GM12878 (cell line): Measurements from ENCODE around the gene NECTIN1. TPM values are rescaled to one million over a fixed set of nuclear protein-coding genes. Genes with fewer than 3 reads are reported as not detected.

Experiments
- ATAC-seq: fragments of 200-7000 bp; cut with Tn5 transposase; 3 replicates; pipeline ENCODE4 v1.9.1; 2020; ENCODE audit warnings: mild to moderate bottlenecking, moderate library complexity
- BruUV-seq: library from RNA; stranded (reverse); fragments of 400-500 nt; replicated peaks from 2 replicates; lab custom pipeline; 2021; lab: Mats Ljungman, UMichigan
- CTCF ChIA-PET: fragments of 300-600 bp; sonication (Branson Sonifier 250); formaldehyde crosslinking; extraction: SDS; loops from one replicate; lab custom pipeline; 2021; ENCODE audit warnings: inconsistent platforms; lab: Yijun Ruan, JAX
- POLR2A ChIA-PET: fragments of 350-600 bp; formaldehyde crosslinking; extraction: SDS; loops from one replicate; lab custom pipeline; 2021; ENCODE audit warnings: inconsistent platforms; lab: Charles Lee
- RAD21 ChIA-PET: fragments of 300-600 bp; sonication (Branson Sonifier 250); formaldehyde crosslinking; loops from one replicate; lab custom pipeline; 2023; ENCODE audit warnings: antibody characterized with exemption; ENCODE audit not compliant: unreplicated experiment; lab: Charles Lee
- SMC1A ChIA-PET: fragments of 300-600 bp; sonication (Branson Sonifier 250); formaldehyde crosslinking; loops from one replicate; lab custom pipeline; 2023; ENCODE audit not compliant: unreplicated experiment, uncharacterized antibody; lab: Charles Lee
- DNase-seq: peaks from one replicate; pipeline ENCODE4 v3.0.0-alpha.2; 2011; ENCODE audit warnings: low read depth, low spot score
- FAIRE-seq: peaks from 3 replicates; lab custom pipeline; 2011; peaks lifted over from hg19 to GRCh38; lab: Jason Lieb, UNC
- H2AFZ ChIP-seq: 2 replicates; pipeline ENCODE4 v1.6.0; 2011; ENCODE audit warnings: low read depth, low read length, control low read depth; ENCODE audit not compliant: control insufficient read depth
- H3K27ac ChIP-seq: 2 replicates; pipeline ENCODE4 v1.5.1; 2011; ENCODE audit warnings: control low read depth; ENCODE audit not compliant: control insufficient read depth, insufficient read depth
- H3K27me3 ChIP-seq, 2 experiments: replicated peaks in 1 of 2; 2 replicates each; pipeline versions ENCODE4 v1.6.0 to v1.6.1; 2011; ENCODE audit warnings: low read length in 1 of 2; ENCODE audit not compliant: control insufficient read depth in 2 of 2, insufficient read depth in 2 of 2
- H3K36me3 ChIP-seq, 2 experiments: 2 replicates each; pipeline ENCODE4 v1.5.1; 2011; ENCODE audit warnings: low read length in 1 of 2; ENCODE audit not compliant: control insufficient read depth in 2 of 2, insufficient read depth in 2 of 2
- H3K4me1 ChIP-seq: 2 replicates; pipeline ENCODE4 v1.6.1; 2011; ENCODE audit warnings: mild to moderate bottlenecking, low read length, moderate library complexity, mixed read lengths; ENCODE audit not compliant: control insufficient read depth, insufficient read depth
- H3K4me2 ChIP-seq: 2 replicates; pipeline ENCODE4 v1.6.0; 2011; ENCODE audit warnings: control low read depth; ENCODE audit not compliant: control insufficient read depth, insufficient read depth
- H3K4me3 ChIP-seq: fragments of 200-600 bp; sonication (generic); 2 replicates; pipeline ENCODE4 v1.5.1; 2016
- H3K79me2 ChIP-seq: 2 replicates; pipeline ENCODE4 v1.6.0; 2011; ENCODE audit warnings: low read length; ENCODE audit not compliant: control insufficient read depth, insufficient read depth
- H3K9ac ChIP-seq: 2 replicates; pipeline ENCODE4 v1.8.0; 2011; ENCODE audit warnings: low read length, control low read depth, mixed read lengths; ENCODE audit not compliant: control insufficient read depth, insufficient read depth
- H3K9me3 ChIP-seq: replicated peaks from 3 replicates; pipeline ENCODE4 v1.5.1; 2011; ENCODE audit warnings: mild to moderate bottlenecking, low read length; ENCODE audit not compliant: control insufficient read depth, insufficient read depth
- H4K20me1 ChIP-seq: 2 replicates; pipeline ENCODE4 v1.6.0; 2011; ENCODE audit not compliant: control insufficient read depth, insufficient read depth
- BHLHE40 ChIP-seq, 2 experiments: fragments of 450-650 bp in 1 of 2; IDR thresholded peaks; 2 replicates each; pipeline ENCODE4 v1.6.1; 2011 to 2017; ENCODE audit warnings: low read depth in 2 of 2, borderline replicate concordance in 1 of 2, improper control_type of control experiment in 1 of 2, low read length in 1 of 2, mild to moderate bottlenecking in 1 of 2
- CHD2 ChIP-seq: IDR thresholded peaks from 2 replicates; pipeline ENCODE4 v1.6.1; 2011; ENCODE audit warnings: low read depth, low read length, improper control_type of control experiment, borderline replicate concordance
- IKZF1 ChIP-seq: fragments of 450-650 bp; conservative IDR thresholded peaks from 2 replicates; pipeline ENCODE4 v1.6.1; 2017; ENCODE audit warnings: antibody characterized with exemption, mild to moderate bottlenecking
- JUNB ChIP-seq: IDR thresholded peaks from 2 replicates; pipeline ENCODE4 v1.6.1; 2016; ENCODE audit warnings: antibody characterized with exemption, mild to moderate bottlenecking
- MEF2B ChIP-seq: fragments of 450-650 bp; IDR thresholded peaks from 2 replicates; pipeline ENCODE4 v1.6.1; 2018; ENCODE audit warnings: mild to moderate bottlenecking, moderate library complexity; ENCODE audit not compliant: partially characterized antibody, poor library complexity, severe bottlenecking
- MYB ChIP-seq: fragments of 150-350 bp; IDR thresholded peaks from 2 replicates; pipeline ENCODE4 v1.6.1; 2014; ENCODE audit warnings: mild to moderate bottlenecking, low read depth, low read length, borderline replicate concordance
- NR2F1 ChIP-seq: fragments of 450-650 bp; conservative IDR thresholded peaks from 2 replicates; pipeline ENCODE4 v1.6.1; 2017; ENCODE audit warnings: mild to moderate bottlenecking
- POLR2AphosphoS5 ChIP-seq: IDR thresholded peaks from 2 replicates; pipeline ENCODE4 v1.6.1; 2011; ENCODE audit warnings: mild to moderate bottlenecking, low read length, inconsistent platforms
- RUNX3 ChIP-seq: IDR thresholded peaks from 2 replicates; pipeline ENCODE4 v1.6.1; 2012; ENCODE audit warnings: low read length, inconsistent platforms
- SIX5 ChIP-seq: IDR thresholded peaks from 2 replicates; pipeline ENCODE4 v1.6.1; 2011; ENCODE audit warnings: mild to moderate bottlenecking, low read depth, low read length, moderate library complexity; ENCODE audit not compliant: severe bottlenecking
- TARDBP ChIP-seq: IDR thresholded peaks from 2 replicates; pipeline ENCODE4 v1.6.1; 2016; ENCODE audit warnings: borderline replicate concordance
- YY1 ChIP-seq: IDR thresholded peaks from 2 replicates; pipeline ENCODE4 v1.6.1; 2011; ENCODE audit warnings: low read depth, mild to moderate bottlenecking, low read length
- WGBS: methylation state at CpG from one replicate; pipeline ENCODE4 v1.1.6; 2016; ENCODE audit warnings: low lambda C conversion rate; ENCODE audit not compliant: insufficient replicate concordance, insufficient coverage; ENCODE audit errors: missing lambda C conversion rate; 5-methylcytosine and 5-hydroxymethylcytosine counted together
- in situ Hi-C: fragments of 300-500 bp; cut with MboI; formaldehyde crosslinking; loops from 9 replicates; pipeline ENCODE4 v1.14.3; 2018; ENCODE audit warnings: mixed read lengths
- intact Hi-C: fragments of 100-400 bp; cut with micrococcal nuclease; formaldehyde crosslinking; loops from one replicate; pipeline ENCODE4 v1.14.2; 2022; ENCODE audit not compliant: unreplicated experiment
- polyA plus RNA-seq, 11 experiments: library from polyadenylated mRNA; depleted of rRNA in 4 of 11; unstranded in 6 of 11; stranded (reverse) in 5 of 11; fragments of >200 nt; fragmentation: Nextera tagmentation in 4 of 11; fragmentation: Illumina TruSeq in 1 of 11; extraction: Ambion mirVana in 4 of 11; extraction: Trizol in 1 of 11; gene quantifications; 1 replicate in 1 of 11; 2 replicates in 10 of 11; pipeline versions ENCODE4 v1.2.1 to v1.2.3, GENCODE V29; 2011 to 2016; ENCODE audit warnings: inconsistent platforms in 2 of 11, missing spikeins in 2 of 11, low read depth in 1 of 11
- total RNA-seq, 4 experiments: library from RNA; depleted of rRNA in 3 of 4; stranded (reverse); fragments of >200 nt in 3 of 4; fragmentation: Illumina TruSeq in 1 of 4; extraction: Trizol in 1 of 4; gene quantifications; 2 replicates each; pipeline versions ENCODE4 v1.2.1 to v1.2.3, GENCODE V29; 2013 to 2021
- TF ChIP-seq, protein P1 (sequence below), 3 experiments: IDR thresholded peaks in 2 of 3; conservative IDR thresholded peaks in 1 of 3; 2 replicates each; pipeline ENCODE4 v1.5.1; 2011; ENCODE audit warnings: low read depth in 3 of 3, low read length in 3 of 3, mild to moderate bottlenecking in 3 of 3, control low read depth in 2 of 3, moderate library complexity in 2 of 3, inconsistent platforms in 1 of 3, mixed read lengths in 1 of 3; ENCODE audit not compliant: control insufficient read depth in 2 of 3, insufficient read depth in 1 of 3; ENCODE audit errors: extremely low read depth in 1 of 3
- TF ChIP-seq, protein P2 (sequence below): fragments of 450-650 bp; IDR thresholded peaks from 2 replicates; pipeline ENCODE4 v1.6.1; 2017; ENCODE audit warnings: mild to moderate bottlenecking, moderate library complexity
- TF ChIP-seq, protein P3 (sequence below): IDR thresholded peaks from 2 replicates; pipeline ENCODE4 v1.6.1; 2012; ENCODE audit warnings: low read length, inconsistent platforms

Gene NECTIN1
- total and polyA plus RNA-seq, 10 of the 15 experiments (the other 5 are each of a cell fraction or from before 2014, with no cell fraction given) = 0.97 to 9.2 (median 2.3) TPM

DNA sequence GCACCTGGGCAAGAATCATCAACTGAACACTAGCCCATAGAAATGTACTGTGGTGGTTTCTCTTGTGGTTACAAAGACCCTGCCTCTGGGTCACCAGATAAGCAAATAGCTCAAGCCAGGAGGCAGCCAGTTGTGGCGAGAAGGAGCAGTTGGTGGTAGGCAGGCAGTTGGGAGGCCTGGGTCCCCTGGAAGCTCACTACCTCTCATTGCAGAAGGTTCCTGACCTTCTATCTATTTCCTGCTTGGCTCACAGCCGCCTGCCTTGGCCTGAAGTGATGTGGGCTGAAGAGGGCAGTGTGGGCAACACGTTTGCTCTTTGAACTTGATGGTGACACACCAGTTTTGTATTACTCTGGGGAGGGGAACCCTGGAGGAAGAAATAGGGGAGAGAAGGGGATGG is 34.7 kb downstream of the NECTIN1 start:
- Histone ChIP-seq H3K36me3 (no peaks in the 10 kb centered on the region), H3K4me2 (peak overlapping the region; percentile 22; the same call in 1 of the 2 replicates), H3K27me3 (no peaks in the 10 kb centered on the region), H3K9ac (no peak overlapping the region), H2AFZ (peak overlapping the region; percentile 11; the same call in 1 of the 2 replicates), H4K20me1 (no peaks in the 10 kb centered on the region), H3K79me2 (no peaks in the 10 kb centered on the region), H3K9me3 (no peaks in the 10 kb centered on the region), H3K4me3 (no peak overlapping the region), H3K27ac (no peak overlapping the region), H3K4me1 (peaks cover 25% of the 10 kb centered on the region)
- DNase-seq = no peak
- peak; percentile 71 for ATAC-seq
- ChIA-PET SMC1A (interaction anchor here (1.0 to 5.1 kb wide), 10 partner anchors 10 to 414 kb away, joined by 3 to 42 read pairs (median 4); partner anchors contain the start of gene NECTIN1), POLR2A (interaction anchor here (1.4 to 1.9 kb wide), 4 partner anchors 28 to 57 kb away, joined by 3 to 9 read pairs (median 4); partner anchors contain the start of gene NECTIN1), RAD21 (interaction anchor here (2.0 to 2.7 kb wide), 5 partner anchors 9 to 58 kb away, joined by 5 to 37 read pairs (median 12); partner anchors contain the start of gene NECTIN1), CTCF (interaction anchor here (1.1 to 6.8 kb wide), 11 partner anchors 9 to 415 kb away, joined by 3 to 57 read pairs (median 9); partner anchors contain the start of gene NECTIN1)
- no TSS peak for BruUV-seq
- in situ Hi-C loops = no loop called here
- TF ChIP-seq, protein P1, sequence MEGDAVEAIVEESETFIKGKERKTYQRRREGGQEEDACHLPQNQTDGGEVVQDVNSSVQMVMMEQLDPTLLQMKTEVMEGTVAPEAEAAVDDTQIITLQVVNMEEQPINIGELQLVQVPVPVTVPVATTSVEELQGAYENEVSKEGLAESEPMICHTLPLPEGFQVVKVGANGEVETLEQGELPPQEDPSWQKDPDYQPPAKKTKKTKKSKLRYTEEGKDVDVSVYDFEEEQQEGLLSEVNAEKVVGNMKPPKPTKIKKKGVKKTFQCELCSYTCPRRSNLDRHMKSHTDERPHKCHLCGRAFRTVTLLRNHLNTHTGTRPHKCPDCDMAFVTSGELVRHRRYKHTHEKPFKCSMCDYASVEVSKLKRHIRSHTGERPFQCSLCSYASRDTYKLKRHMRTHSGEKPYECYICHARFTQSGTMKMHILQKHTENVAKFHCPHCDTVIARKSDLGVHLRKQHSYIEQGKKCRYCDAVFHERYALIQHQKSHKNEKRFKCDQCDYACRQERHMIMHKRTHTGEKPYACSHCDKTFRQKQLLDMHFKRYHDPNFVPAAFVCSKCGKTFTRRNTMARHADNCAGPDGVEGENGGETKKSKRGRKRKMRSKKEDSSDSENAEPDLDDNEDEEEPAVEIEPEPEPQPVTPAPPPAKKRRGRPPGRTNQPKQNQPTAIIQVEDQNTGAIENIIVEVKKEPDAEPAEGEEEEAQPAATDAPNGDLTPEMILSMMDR (IDR thresholded peaks at IDR 0.05 in 2 of 3, conservative IDR thresholded peaks at IDR 0.05 in 1 of 3; ENCODE audit: control insufficient read depth in 2 of 3, extremely low read depth in 1 of 3, insufficient read depth in 1 of 3, low read depth in 3 of 3, low read length in 3 of 3) = peak; percentile 17 to 39 (median 32); a peak in 4 of 6 replicates
- TF ChIP-seq MYB = no peak
- no peak for TF ChIP-seq MEF2B
- TF ChIP-seq IKZF1 = 0 out of 2 replicates have a peak, but pooled peaks have one; percentile 15
- TF ChIP-seq SIX5 = no peak
- peak; percentile 49; the same call in 1 of the 2 replicates for TF ChIP-seq NR2F1
- no peak for TF ChIP-seq TARDBP
- no peak for TF ChIP-seq YY1
- TF ChIP-seq BHLHE40 (IDR thresholded peaks at IDR 0.05; ENCODE audit: borderline replicate concordance in 1 of 2, low read depth in 2 of 2, low read length in 1 of 2) = peak in 1 of 2 experiments; percentile 16; a peak in 1 of 4 replicates
- TF ChIP-seq, protein P2, sequence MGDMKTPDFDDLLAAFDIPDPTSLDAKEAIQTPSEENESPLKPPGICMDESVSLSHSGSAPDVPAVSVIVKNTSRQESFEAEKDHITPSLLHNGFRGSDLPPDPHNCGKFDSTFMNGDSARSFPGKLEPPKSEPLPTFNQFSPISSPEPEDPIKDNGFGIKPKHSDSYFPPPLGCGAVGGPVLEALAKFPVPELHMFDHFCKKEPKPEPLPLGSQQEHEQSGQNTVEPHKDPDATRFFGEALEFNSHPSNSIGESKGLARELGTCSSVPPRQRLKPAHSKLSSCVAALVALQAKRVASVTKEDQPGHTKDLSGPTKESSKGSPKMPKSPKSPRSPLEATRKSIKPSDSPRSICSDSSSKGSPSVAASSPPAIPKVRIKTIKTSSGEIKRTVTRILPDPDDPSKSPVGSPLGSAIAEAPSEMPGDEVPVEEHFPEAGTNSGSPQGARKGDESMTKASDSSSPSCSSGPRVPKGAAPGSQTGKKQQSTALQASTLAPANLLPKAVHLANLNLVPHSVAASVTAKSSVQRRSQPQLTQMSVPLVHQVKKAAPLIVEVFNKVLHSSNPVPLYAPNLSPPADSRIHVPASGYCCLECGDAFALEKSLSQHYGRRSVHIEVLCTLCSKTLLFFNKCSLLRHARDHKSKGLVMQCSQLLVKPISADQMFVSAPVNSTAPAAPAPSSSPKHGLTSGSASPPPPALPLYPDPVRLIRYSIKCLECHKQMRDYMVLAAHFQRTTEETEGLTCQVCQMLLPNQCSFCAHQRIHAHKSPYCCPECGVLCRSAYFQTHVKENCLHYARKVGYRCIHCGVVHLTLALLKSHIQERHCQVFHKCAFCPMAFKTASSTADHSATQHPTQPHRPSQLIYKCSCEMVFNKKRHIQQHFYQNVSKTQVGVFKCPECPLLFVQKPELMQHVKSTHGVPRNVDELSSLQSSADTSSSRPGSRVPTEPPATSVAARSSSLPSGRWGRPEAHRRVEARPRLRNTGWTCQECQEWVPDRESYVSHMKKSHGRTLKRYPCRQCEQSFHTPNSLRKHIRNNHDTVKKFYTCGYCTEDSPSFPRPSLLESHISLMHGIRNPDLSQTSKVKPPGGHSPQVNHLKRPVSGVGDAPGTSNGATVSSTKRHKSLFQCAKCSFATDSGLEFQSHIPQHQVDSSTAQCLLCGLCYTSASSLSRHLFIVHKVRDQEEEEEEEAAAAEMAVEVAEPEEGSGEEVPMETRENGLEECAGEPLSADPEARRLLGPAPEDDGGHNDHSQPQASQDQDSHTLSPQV = no peak
- TF ChIP-seq CHD2 = no peak
- no peak for TF ChIP-seq POLR2AphosphoS5
- TF ChIP-seq, protein P3, sequence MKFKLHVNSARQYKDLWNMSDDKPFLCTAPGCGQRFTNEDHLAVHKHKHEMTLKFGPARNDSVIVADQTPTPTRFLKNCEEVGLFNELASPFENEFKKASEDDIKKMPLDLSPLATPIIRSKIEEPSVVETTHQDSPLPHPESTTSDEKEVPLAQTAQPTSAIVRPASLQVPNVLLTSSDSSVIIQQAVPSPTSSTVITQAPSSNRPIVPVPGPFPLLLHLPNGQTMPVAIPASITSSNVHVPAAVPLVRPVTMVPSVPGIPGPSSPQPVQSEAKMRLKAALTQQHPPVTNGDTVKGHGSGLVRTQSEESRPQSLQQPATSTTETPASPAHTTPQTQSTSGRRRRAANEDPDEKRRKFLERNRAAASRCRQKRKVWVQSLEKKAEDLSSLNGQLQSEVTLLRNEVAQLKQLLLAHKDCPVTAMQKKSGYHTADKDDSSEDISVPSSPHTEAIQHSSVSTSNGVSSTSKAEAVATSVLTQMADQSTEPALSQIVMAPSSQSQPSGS = no peak
- peak; percentile 66 for TF ChIP-seq RUNX3
- no peak for TF ChIP-seq JUNB
- intact Hi-C loops = no loop called here
- no peak for FAIRE-seq
- 15% methylated on average over 3 of the region's 3 CpGs for WGBS
